Tibial nerve (tissue), 4 donors: ENCODE measurements around the gene SLC7A5.

Experiments used
- CTCF ChIP-seq, 5 experiments: fragments of 200-600 bp in 3 of 5; fragments of 450-650 bp in 2 of 5; sonication (generic) in 3 of 5; IDR thresholded peaks; one replicate each; pipeline ENCODE4 v1.5.1; 2016 to 2019; ENCODE audit warnings: antibody characterized with exemption in 5 of 5, mild to moderate bottlenecking in 3 of 5, moderate library complexity in 2 of 5
- EP300 ChIP-seq, 2 donors: sonication (generic); formaldehyde crosslinking; IDR thresholded peaks; one replicate each; pipeline ENCODE4 v1.6.1; 2017; ENCODE audit warnings: antibody characterized with exemption in 2 of 2, mild to moderate bottlenecking in 1 of 2
- POLR2A ChIP-seq, 2 donors: fragments of 450-650 bp; IDR thresholded peaks; one replicate each; pipeline ENCODE4 v1.6.1; 2017; ENCODE audit warnings: antibody characterized with exemption in 2 of 2, mild to moderate bottlenecking in 2 of 2, moderate library complexity in 2 of 2

DNA sequence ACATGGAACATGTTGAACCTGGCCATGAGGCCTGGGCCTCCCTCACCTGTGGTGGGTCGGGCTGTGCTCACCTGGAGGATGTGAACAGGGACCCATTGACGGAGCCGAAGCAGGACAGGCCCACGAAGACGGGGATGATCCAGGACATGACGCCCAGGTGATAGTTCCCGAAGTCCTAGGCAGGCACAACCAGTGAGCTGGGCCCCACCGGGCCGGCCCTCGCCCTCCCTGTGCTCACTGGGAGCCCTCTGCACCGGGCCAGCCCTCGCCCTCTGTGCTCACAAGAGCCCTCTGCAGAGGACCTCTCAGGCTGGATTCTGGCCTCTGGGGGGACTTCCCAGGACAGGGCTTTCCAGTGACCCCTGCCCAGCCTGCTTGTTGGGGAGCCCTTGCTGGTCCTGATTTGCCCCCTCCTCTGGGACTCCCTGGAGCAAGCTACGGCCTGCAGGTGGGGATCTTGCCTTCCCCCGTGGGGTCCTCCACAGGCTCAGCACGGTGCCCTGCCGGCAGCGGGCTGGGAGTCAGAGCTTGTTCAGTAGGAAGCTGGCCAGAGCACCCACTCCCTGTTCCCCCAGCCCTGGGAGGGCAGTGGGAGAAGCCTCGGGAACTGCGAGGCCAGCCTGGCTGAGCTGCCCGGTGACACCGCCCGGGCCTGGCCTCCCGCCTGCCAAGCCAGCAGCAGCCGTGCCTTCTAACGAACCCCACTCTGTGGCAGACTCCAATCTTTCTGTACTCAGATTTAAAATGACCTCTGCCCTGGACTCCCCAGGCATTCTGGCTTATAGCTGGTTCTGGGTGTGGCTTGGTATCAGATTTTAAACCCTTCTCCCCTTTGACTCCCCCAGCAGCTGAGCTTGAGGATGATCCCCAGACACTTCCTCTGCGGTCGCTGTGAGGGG is 30.4 kb downstream of the SLC7A5 start:
- TF ChIP-seq CTCF (IDR thresholded peaks at IDR 0.05), result no peak
- TF ChIP-seq POLR2A (IDR thresholded peaks at IDR 0.05), result peak in 1 of 2 donors; percentile 22
- TF ChIP-seq EP300 (IDR thresholded peaks at IDR 0.05), result no peak
